NCI-H526 treated with DMSO at 0.1 percent for 48 hours (cell line): ENCODE measurements around the gene TMEM87B.
"Not testable (repeated sequence)": the region's sequence is repeated elsewhere in the genome, so short reads cannot be mapped to it uniquely, and the experiment has no call there.

Experiments used
- DNase-seq: peaks from one replicate; lab custom pipeline; 2025; lab: John Stamatoyannopoulos, UW

Gene TMEM87B

GRCh38 chr2:112129060-112129459 is 74.0 kb downstream of the TMEM87B start:
- DNase-seq: no peak

- DNase-seq: no peak
These were observed 78.3 kb downstream of the TMEM87B start for GRCh38 chr2:112133344-112133743.

- no peak for DNase-seq
These were observed 79.1 kb downstream of the TMEM87B start for GRCh38 chr2:112134120-112134519.

- DNase-seq: no peak
These were observed 81.0 kb downstream of the TMEM87B start for GRCh38 chr2:112136096-112136495.

GRCh38 chr2:112137516-112138158 is 82.6 kb downstream of the TMEM87B start:
- DNase-seq: no peak

GRCh38 chr2:112138159-112139032 is 83.3 kb downstream of the TMEM87B start, which contains the start of gene FBLN7:
Gene FBLN7, plus strand, starts transcription at chr2:112138385. Its CDS starts 271 bp downstream, at chr2:112138656.
- DNase-seq: no peak

- not testable (repeated sequence) for DNase-seq
These were observed 84.1 kb downstream of the TMEM87B start for GRCh38 chr2:112139033-112139614.

GRCh38 chr2:112139661-112140204 is 84.7 kb downstream of the TMEM87B start:
- not testable (repeated sequence) for DNase-seq

- no peak for DNase-seq
These were observed 85.2 kb downstream of the TMEM87B start for GRCh38 chr2:112140205-112140802.

GRCh38 chr2:112140899-112141625 is 86.0 kb downstream of the TMEM87B start:
- no peak for DNase-seq

- DNase-seq: no peak
These were observed 86.5 kb downstream of the TMEM87B start for GRCh38 chr2:112141626-112142007.

GRCh38 chr2:112142525-112143078 is 87.5 kb downstream of the TMEM87B start:
- DNase-seq: no peak

GRCh38 chr2:112143150-112143549 is 88.1 kb downstream of the TMEM87B start:
- DNase-seq: no peak

GRCh38 chr2:112144966-112145365 is 89.9 kb downstream of the TMEM87B start:
- DNase-seq: no peak

- no peak for DNase-seq
These were observed 92.5 kb downstream of the TMEM87B start for GRCh38 chr2:112147382-112148168.

- DNase-seq: no peak
These were observed 93.4 kb downstream of the TMEM87B start for GRCh38 chr2:112148477-112148876.

GRCh38 chr2:112149194-112149593 is 94.1 kb downstream of the TMEM87B start:
- DNase-seq: no peak

GRCh38 chr2:112149866-112150435 is 94.9 kb downstream of the TMEM87B start:
- no peak for DNase-seq

- DNase-seq: no peak
These were observed 95.4 kb downstream of the TMEM87B start for GRCh38 chr2:112150447-112150846.

- DNase-seq: no peak
These were observed 95.8 kb downstream of the TMEM87B start for GRCh38 chr2:112150851-112151250.
